22Rv1 (cell line): ENCODE data around the gene SPATS2L.

Experiments
- CTCF ChIP-seq: fragments of 450-650 bp; IDR thresholded peaks from 2 replicates; pipeline ENCODE4 v1.5.1; 2017; ENCODE audit warnings: mild to moderate bottlenecking
- ZFX ChIP-seq: fragments of 450-650 bp; IDR thresholded peaks from 2 replicates; pipeline ENCODE4 v1.6.1; 2017; ENCODE audit warnings: antibody characterized with exemption, borderline replicate concordance

- TF ChIP-seq CTCF (no peak), ZFX (no peak)
Observed at GRCh38 chr2:200415455-200415854, 109.0 kb downstream of the SPATS2L start.
